ENCODE results near the gene CDK11B.
A peak's percentile ranks its signal among the peaks of the same experiment; 100 is the strongest.

CDK11B gene

DNA sequence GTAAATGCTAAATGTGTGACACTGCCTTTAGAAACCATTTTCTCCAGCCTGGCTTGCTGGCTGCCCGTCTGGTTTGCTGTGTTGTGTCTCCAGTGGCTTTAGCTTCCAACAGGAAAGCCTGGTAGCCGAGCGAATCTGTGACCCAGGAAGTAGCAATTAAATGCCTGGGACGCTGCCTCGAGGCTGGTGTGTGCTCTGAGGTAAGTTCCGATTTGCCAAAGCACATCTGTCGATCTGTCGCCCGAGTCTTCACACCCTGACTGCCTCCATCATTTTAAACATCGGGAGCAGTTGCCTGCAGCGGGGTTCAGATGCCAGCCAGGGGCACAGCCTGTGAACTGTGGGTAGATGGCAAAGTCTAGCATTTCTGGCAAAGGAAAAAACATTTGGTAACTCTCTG lies 41.3 kb downstream of the CDK11B start:
- no peak overlapping the region for H3K27ac ChIP-seq
- no peak for DNase-seq (ENCODE audit: low read depth, low spot score)

DNA sequence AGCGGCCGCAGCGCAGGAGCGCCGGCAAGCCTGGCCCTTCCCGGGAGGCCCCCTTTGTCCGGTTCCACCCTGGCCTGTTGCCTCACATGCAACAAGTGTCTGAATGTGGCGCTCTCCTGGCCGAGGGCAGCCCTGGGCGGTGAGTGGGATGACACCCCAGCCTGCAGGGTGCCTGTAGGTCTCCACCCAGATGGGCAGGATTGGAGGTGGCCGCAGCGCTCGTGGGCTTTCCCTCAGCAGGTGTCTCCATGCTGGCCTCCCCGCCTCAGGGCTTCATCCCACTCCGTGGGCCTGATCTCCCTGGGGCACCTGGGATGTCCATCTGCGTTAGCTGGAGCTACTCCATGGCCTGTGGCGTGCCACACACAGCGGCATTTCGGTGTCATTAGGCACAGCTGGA lies 42.0 kb downstream of the CDK11B start:
- no peak overlapping the region for H3K27ac ChIP-seq
- DNase-seq (ENCODE audit: low read depth, low spot score), result no peak

DNA sequence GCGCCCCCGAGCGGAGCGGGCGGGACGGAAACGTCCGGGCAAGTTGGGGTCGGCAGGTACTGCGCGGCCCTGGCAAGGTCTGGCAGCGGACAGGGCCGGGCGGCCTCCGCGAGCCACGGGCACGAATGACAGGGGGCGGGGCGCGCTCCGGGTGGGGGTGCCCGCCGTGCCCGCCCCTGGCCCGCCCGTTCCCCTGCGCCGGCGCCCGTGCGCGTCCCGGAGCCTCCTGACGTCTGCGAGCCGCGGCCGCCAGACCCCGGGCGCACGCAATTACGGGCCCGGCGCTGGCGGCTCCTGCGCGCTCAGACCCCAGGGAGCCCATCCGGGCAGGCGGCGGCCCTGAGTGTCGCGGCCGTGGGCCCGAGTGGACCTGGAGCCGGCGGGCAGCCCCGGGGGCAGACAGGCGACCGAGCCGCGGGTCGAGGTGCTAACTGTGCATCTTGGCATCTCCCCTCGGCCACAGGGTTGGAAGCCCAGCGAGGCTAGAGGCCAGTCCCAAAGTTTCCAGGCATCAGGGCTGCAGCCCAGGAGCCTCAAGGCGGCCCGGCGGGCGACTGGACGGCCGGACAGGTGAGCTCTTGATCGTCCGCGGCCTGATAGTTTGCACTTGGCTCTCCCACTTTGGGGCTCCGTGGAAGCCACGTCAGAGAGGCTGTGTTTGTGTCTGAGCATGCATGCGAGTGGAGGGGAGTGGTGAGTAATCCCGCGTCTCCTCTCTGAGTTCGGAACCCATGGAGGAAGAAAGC lies 42.6 kb downstream of the CDK11B start:
- peak overlapping the region; percentile 98 for H3K27ac ChIP-seq
- no peak for DNase-seq (ENCODE audit: low read depth, low spot score)

DNA sequence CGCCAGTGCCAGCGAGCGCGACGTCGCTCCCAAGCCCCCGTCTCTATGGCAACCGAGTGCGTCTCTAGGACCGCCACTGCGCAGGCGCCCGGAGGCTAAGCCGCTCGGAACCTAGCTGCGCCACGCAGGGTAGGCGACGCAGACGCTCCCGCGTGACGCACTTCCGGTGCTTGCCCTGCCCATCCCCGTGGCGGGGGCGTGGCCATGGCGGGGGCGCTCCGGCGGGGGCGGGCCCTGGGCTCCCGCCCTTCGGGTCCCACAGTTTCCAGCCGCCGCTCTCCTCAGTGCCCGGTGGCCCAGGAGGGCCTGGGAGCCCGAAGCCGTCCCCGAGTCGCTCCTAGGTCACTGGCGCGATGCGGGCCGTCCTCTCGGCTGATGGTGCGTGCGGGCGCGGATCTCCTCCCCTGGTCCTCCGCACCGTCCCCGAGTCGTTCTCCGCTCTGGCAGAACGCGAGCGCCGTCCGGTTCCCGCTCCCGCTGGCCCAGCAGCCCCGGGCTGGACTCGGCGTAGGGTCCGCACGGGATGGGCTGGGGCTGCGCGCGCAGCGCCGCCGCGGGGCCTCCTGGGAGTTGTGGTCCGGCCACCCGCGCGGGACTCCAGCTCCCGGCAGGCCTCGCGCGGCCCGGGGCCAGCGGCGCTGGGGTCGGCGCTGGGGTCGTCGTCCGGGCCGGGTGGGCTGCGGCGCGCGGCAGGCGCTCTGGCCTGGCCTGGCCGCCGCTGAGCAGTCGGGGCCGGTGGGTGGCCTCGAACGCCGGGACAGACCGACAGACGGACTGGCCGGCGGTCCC lies 43.4 kb downstream of the CDK11B start, which contains the start of gene MIB2:
Gene MIB2, plus strand, starts transcription at position 245 of the 789 bp plus-strand sequence. CDS start 7,953 bp downstream, outside the sequence.
- H3K27ac ChIP-seq, result peak within 1 kb of the TSS; percentile 98
- peak; percentile 73 for DNase-seq (ENCODE audit: low read depth, low spot score)

DNA sequence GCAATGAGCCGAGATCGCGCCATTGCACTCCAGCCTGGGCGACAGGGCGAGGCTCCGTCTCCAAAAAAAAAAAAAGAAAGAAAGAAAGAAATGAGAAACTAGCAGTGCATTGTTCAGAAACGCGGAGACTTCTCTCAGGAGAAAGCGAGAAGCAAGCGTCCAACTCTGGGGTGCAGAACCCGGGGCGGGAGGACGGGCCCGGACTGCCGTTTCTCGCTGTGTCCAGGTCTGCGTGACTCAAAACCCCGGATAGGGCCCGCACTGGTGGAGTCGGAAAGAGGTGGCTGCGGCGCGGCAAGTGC lies 43.9 kb downstream of the CDK11B start:
- peak overlapping the region; percentile 98 for H3K27ac ChIP-seq
- DNase-seq (ENCODE audit: low read depth, low spot score), result no peak

DNA sequence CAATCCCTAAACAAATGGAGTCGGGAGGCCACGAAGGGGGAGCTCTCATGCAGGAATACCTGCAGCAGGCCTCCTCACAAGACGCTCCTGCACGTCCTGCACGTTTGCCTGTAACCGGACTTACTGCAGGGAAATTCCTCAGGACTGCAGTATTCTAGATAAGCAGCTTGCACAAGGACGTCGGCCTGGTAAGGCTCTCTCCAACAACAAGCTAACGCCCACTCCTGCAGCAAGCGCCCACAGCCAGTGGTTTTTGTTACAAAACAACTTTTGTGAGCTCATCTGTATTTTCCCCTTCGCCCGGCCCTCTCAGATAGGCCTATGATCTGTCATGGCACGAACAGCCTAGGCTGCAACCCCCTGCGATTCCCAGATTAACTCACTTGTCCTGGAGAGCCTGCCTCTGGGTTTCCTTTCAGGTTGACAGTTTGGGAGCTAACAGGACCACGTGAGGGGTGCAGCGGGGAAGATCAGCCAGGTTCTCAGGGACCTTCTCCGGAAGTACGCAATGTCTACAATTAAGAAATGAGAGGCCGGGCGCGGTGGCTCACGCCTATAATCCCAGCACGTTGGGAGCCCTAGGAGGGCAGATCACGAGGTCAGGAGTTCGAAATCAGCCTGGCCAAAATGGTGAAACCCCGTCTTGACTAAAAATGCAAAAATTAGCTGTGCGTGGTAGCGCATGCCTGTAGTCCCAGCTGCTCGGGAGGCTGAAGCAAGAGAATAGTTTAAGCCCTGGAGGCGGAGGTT lies 44.4 kb downstream of the CDK11B start:
- H3K27ac ChIP-seq, result peak overlapping the region; percentile 98
- DNase-seq (ENCODE audit: low read depth, low spot score), result peak; percentile 33

DNA sequence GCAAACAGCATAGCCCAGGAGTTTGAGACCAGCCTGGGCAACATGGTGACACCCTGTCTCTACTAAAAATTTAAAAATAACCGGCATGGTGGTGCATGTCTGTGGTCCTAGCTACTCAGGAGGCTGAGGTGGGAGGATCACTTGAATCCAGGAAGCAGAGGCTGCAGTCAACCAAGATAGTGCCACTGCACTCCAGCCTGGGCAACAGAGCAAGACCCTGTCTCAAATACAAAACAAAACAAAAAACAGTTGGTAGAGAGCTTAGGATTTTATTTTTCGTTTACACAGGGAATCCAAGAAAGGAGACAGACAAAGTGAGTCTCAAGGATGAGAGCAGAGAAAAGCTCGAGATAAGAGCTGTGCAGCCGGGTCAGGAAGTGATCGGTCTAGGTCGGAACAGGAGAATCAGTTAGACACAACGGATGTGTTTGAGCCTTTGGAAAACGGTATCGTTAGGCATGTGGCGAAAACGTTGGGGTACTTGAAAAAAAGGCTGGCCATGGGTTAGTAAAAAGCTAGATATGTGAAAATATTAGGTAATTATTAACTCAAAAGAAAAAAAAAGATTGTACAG lies 45.2 kb downstream of the CDK11B start:
- no peak for DNase-seq (ENCODE audit: low read depth, low spot score)
- peak overlapping the region; percentile 98 for H3K27ac ChIP-seq

DNA sequence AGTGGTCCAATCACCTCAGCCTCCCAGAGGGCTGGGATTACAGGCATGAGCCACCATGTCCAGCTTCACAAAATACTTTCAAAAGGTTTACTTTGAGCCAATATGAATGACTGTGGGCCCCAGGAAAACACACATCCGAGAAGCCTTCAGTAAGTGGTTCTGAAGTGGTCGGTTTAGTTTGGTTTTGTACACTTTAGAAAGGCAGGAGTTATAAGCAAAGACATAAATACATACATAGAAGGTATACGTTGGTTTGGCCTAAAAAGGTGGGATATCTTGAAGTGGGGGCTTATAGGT lies 46.8 kb downstream of the CDK11B start:
- no peak overlapping the region for H3K27ac ChIP-seq
- no peak for DNase-seq (ENCODE audit: low read depth, low spot score)

DNA sequence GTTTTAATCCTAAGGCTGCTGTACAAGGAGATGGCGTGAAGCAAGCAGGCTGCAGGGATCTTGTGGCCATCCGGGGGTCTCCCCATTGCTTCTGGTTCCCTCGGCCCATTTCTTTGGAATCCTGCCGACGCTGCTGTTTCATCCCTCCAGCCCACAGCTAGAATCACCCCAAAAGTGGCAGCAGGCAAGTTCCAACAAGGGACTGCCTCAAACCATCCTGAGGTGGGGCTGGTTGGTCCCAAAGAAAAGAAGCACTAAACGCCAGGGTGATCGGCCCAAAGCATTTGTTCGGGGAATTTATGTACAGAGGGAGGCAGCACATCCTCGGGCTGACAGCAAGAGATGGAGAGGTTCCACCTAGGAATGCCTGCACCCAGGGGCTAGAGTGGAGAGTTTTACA lies 48.0 kb downstream of the CDK11B start:
- H3K27ac ChIP-seq, result no peak overlapping the region
- no peak for DNase-seq (ENCODE audit: low read depth, low spot score)

DNA sequence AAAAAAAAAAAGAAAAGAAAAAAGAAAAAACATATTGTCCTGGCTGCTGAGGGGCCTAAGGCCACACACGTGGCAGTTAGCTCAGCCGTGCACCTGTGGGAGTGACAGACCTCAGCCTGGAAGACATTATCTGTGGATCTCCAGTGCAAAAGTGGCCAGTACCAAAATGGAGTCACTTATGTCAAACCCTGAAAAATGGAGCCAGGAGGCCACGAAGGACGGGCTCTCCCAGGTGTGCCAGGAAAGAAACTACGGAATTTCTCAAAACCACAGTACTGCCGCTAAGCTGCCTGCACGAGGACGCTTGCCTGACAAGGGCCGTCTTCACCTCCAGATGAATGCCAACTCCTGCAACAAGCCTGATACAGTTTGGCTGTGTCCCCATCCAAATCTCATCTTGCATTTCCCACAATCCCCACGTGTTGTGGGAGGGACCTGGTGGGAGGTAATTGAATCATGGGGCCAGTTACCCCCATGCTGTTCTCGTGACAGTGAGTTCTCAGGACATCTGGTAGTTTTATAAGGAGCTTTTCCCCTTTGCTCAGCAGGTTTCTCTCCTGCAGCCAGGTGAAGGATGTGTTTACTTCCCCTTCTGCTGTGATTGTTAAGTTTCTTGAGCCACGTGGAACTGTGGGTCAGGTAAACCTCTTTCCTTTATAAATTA lies 48.9 kb downstream of the CDK11B start:
- DNase-seq (ENCODE audit: low read depth, low spot score), result no peak
- H3K27ac ChIP-seq, result no peak overlapping the region

DNA sequence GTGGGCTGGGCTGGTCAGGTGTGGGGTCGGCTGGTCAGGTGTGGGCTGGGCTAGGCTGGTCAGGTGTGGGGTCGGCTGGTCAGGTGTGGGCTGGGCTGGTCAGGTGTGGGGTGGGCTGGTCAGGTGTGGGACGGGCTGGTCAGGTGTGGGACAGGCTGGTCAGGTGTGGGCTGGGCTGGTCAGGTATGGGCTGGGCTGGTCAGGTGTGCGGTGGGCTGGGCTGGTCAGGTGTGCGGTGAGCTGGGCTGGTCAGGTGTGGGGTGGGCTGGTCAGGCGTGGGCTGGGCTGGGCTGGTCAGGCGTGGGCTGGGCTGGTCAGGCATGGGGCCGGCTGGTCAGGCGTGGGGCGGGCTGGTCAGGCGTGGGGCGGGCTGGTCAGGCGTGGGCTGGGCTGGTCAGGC lies 52.6 kb downstream of the CDK11B start:
- no peak for DNase-seq (ENCODE audit: low read depth, low spot score)
- H3K27ac ChIP-seq, result no peak overlapping the region

DNA sequence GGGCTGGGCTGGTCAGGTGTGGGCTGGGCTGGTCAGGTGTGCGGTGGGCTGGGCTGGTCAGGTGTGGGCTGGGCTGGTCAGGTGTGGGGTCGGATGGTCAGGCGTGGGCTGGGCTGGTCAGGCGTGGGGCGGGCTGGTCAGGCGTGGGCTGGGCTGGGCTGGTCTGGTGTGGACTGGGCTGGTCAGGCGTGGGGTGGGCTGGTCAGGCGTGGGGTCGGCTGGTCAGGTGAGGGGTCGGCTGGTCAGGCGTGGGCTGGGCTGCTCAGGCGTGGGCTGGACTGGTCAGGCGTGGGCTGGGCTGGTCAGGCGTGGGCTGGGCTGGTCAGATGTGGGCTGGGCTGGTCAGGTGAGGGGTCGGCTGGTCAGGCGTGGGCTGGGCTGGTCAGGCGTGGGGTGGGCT lies 53.1 kb downstream of the CDK11B start:
- H3K27ac ChIP-seq, result no peak overlapping the region
- DNase-seq (ENCODE audit: low read depth, low spot score), result no peak

DNA sequence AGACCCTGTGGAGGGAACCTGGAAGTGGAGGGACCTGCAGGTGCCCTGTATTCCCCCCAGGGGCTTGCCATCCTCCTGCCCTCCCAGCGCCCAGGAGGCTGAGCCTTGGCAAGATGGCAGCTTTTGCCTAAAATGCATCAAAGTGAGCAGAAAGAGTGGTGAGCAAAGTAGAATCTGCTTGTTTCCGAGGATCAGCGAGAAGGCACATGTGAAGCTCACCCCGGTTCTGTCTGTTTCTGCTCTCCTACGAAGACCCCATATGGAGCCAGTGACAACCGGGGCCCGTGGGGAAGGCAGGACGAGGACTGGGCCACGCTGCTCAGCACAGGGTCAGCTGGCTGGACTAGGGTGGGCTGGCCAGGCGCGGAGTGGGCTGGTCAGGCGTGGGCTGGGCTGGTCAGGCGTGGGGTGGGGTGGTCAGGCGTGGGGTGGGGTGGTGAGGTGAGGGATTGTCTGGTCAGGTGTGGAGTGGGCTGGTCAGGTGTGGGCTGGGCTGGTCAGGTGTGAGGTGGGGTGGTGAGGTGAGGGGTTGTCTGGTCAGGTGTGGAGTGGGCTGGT lies 53.7 kb downstream of the CDK11B start:
- no peak for DNase-seq (ENCODE audit: low read depth, low spot score)
- H3K27ac ChIP-seq, result no peak overlapping the region

DNA sequence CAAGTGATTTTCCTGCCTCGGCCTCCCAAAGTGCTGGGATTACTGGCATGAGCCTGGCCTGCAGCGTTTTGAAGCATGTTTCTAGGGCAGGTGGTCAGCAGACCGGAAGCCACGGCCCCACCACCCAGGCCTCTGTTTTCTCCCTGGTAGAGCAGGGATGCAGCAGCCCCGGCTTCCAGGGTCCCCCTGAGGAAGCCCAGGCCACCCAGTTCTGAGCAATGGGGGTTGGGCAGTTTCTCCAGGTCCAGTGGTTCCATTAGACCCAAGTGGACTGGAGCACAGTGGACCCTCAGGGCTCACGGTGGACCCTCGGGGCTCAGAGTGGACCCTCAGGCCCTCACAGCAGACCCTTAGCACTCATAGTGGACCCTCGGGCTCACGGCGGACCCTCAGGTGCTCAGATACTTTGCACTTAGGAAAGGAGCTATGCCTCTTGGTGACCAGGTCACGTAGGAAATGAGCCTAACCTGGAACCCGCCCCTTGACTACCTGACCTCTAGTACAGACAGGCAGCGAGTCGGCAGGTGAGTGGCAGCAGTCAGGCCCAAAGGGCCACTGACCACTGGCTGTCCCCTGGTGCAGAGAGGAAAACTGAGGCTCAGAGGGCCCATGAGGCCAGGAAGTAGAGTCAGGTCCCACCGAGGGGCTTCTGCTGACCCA lies 54.3 kb downstream of the CDK11B start:
- no peak for DNase-seq (ENCODE audit: low read depth, low spot score)

DNA sequence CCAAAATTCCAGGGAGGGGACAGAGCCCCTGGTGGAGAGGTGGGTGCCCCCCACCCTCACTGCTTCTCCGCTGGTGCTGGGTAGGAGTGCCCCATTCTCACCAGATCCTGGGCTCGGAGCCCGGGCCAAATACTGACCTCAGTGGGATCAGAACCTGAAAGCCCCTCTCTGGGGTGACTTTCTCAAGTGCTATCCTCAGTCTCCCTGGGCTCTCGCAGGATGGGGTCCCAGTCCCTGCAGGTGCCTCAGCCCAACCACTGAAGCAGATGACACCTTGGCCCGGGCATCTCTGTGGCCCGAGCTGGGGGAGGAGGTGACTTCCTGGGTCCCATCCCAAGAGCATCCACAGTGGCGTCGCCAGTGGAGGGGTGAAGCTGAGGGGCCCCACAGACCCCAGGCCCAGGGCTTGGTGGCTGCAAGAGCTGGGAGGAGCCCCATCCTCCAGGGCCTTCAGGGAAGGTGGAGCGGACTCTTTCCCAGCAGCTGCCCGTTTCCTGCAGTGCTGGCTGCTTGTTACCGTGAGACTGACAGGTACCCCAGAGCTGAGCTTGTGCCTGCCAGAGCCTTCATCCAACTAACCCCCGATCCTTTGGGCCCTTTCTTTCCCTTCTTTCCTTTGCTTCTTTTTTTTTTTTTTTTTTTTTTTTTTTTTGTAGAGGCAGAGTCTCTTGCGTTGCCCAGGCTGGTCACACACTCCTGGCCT lies 55.0 kb downstream of the CDK11B start:
- H3K27ac ChIP-seq, result no peak overlapping the region
- no peak for DNase-seq (ENCODE audit: low read depth, low spot score)

More for the DNA sequence above, 54.3 kb downstream of the CDK11B start:
- H3K27ac ChIP-seq, result no peak overlapping the region

DNA sequence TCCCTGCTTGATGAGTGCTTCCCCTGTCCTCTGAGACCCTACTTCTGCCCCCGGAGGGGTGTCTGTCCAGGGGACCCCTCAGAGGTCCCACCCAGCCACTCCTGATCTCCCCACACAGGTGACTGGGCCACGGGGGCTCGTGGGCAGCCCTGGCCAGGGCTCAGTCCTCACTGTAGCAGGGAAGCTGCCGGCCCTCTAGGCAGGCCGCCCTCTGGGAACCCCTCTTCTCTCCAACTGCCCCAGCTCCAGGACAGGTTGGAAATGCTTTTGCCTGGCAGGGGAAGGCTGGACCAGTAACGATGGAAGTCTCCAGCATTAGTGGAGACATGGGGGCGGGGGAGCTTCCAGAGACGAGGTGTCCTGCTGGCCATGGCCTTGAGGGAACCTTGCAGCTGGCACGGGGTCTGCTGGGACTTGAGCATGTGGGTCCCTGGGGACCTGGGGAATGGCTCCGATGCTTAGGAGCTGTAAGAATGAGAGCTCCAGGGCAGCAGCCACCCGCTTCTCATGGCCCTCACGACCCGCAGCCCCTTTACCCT lies 55.8 kb downstream of the CDK11B start:
- no peak for DNase-seq (ENCODE audit: low read depth, low spot score)
- no peak overlapping the region for H3K27ac ChIP-seq

DNA sequence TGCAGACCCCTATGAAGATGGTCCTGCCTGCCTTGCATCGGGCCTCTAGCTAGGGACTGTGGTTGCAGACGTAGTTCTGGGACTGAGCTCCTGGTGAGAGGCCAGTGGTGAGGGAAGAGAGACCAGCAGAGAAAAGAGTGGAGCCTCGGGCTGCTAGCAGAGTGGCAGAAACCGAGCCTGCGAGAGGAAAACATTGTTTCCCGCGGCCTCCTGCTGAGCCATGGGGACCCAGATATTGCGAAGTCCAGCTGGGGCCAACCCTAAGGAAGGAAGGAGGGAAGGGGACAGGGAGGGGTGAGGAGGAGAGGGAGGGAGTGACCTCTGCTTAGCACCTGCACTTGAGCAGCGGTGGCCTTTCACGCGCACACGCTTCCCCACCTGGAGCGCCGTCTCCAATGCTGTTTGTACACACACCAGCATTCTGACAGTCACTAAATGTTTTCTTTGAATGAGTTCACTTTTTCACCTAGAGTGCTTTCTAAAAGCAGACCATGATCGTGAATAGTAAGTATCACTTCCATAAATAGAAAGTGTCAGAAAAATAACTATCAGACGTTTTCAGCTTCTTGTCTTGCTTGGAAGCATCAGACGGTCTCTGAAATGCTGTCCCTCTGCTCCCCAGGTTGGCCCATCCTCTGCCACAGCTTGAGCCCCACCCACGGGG lies 56.4 kb downstream of the CDK11B start:
- DNase-seq (ENCODE audit: low read depth, low spot score), result no peak

More for the DNA sequence above, 56.4 kb downstream of the CDK11B start:
- H3K27ac ChIP-seq, result no peak overlapping the region

Data from epithelial cell of prostate (primary cell).